ENCODE results near the gene ADGRV1.
"Not testable (repeated sequence)": the region's sequence is repeated elsewhere in the genome, so short reads cannot be mapped to it uniquely, and the experiment has no call there.

The ADGRV1 gene

DNA sequence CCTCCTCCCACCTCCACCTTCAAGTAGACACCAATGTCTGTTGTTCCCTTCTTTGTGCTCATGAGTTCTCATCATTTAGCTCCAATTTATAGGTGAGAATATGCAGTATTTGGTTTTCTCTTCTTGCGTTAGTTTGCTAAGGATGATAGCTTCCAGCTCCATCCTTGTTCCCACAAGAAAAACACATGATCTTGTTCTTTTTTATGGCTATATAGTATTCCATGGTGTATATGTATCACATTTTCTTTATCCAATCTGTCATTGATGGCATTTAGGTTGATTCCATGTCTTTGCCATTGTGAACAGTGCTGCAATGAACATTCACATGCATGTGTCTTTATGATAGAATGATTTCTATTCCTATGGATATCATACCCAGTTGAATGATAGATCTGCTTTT, 454.3 kb downstream of the ADGRV1 start:
- DNase-seq: not testable (repeated sequence)

DNA sequence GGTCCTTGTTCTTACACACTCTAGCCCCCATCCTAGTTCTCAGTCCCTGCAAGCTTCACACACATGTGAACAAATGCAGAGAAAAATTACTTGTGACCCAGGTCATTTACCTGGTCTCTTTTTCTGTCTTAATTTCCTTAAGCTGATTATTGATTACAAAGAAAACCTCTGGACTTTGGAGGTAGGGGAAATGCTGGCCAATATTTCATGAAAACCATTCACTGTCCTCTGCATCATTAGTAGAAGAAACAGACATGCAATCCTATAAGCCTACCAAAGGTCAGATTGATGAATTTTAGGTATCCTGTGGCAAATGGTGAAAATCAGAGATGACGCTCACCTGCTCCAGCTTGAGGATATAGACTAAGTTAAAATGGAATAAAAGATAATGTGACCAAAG, 457.7 kb downstream of the ADGRV1 start:
- no peak for DNase-seq

DNA sequence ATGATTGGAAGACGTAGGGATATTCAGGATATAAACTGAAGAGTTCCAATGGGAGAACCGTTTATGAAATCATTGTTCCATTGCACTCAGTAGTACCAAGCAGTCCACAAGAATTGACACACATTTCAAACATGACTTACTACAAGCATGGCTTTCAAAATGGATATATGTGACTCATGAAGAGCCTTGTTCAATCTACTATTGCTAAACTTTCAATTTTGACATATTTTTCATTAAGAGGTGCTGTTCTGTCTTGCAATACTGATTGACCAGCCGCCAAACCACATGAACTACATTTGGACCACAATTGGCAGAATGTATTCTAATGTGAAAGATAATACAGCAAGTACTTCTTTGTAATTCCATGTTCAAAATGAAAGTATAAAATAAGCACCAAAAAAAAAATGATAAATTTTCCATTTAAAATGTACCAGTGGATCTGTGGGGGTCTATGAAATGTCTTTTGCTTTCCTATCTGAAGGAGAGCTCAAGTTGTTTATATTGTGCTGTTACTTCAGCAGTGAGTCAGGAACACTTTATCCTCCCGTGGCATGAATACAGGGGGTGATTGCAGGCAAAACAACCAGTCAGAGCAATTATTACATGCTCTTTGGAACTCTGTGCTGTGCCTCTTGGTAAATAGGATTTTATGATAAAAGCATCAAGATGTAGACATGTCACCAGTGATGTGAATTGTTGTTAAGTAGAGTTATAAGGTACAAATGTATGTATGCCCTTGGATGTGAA, 458.5 kb downstream of the ADGRV1 start:
- no peak for DNase-seq

DNA sequence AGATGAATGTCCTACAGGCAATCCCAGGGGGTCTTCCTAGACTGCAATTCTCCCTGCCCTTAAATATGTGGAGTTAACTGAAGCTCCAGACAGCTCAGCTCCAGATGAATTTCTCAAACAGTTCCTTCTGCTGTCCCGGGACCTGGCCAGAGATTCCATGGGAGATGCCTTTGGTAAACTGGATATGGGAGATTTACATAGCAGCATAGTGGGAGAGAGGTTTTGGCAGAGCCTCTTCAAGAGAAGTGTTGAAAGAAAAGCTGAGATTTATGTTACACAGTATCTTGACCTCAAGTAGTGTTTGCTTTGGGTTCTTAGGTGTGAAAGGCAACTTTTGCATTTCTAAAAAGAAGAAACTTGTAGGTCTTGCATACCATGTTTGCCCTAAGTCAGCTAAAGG, 459.6 kb downstream of the ADGRV1 start:
- no peak for DNase-seq

DNA sequence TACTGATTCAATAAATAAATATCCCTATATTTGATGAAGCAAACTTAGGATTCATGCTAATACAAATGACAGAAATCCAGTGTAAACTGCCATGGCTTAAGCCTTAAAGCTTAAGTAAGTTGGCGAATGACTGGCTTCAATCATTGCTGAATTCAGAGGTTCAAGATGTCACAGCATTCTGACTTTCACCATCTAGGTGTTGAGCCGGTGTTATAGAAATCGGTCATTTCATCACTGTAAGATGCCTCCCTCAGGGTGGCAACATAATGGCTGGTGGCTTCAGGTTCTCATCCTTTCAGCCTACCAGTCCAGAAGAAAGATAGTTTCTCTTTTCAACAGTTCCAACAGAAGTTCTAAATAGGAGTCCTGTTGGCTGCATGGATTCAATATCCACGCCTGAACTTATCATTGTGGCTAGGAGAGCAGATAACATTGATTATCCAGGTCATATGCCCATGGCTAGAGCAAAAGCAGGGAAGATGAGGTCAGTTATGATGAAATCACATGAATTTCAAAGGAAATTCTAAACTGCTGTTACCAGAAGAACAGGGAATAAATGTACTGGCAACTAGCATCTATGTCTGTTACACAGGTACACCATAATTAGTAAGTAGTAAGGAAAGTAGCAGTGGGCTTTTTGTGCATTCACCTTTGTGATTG, 460.2 kb downstream of the ADGRV1 start:
- no peak for DNase-seq

DNA sequence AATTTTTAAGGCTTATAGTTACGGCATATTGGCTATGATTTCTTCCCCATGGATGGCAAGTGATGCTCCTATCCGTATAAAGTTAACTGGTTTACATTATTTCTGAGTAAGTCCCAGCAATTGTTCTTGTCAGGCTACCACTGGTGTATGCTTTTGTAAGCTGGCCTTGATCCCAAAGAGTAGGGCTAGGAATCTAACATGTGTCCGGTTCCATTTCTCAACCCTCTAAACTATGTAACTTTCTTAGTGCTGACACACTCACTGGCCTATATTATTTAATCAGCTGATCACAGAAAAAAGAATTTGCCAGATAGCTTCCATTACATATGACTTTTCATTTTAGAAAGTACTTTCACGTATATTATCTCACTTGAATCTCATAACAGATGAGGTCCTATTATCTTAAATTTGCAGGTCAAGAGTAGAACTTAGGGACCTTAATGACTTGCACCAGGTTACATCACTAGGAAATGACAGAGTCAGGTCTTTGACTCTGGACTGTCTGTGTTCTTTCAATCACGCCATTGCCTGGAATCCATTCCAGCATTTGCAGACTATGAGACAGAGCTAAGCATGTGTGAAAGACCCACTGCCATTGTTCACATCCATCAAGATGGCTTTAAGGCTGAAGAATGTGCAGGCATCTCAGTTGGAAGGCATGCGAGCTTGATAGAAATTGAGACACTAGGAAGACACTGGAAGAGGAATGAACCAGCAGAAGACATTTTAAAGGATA, 461.6 kb downstream of the ADGRV1 start:
- no peak for DNase-seq

DNA sequence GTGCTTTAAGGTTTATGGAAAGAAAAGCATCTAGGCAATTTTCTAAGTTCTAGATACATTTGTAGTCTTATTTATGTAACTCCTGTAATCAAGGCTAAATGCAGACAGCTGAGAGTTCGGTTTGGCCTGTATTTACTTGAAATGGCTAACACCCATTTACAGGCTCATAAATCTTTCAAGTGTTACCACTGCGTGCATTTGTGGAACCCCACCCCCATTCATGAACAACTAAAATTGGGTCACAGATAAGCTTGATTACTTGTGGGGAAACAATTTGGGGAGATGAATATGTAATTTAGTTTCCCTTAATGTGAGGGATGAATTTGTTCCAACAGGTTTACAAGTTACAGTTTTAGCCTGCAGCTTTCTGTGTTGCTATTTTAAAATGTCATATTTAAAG, 463.9 kb downstream of the ADGRV1 start:
- DNase-seq: no peak

DNA sequence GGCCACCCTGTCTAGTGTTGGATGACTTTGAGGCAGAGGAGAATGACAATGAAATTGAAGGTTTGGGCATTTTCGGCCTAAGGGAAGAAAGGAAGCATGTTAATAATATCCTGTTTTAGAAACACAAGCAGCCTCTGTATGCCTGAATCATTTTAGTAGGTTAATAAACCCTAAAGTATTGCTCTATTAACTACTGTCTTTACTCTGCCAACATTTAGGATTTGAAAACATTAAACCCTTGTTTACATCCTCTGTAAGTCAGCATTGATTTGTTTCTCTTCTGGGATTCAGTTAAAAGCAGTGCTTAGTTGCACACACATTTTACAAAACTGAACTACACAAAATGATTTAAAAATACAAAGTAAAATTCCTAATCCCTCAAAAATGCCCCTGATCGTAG, 465.6 kb downstream of the ADGRV1 start:
- DNase-seq: no peak

DNA sequence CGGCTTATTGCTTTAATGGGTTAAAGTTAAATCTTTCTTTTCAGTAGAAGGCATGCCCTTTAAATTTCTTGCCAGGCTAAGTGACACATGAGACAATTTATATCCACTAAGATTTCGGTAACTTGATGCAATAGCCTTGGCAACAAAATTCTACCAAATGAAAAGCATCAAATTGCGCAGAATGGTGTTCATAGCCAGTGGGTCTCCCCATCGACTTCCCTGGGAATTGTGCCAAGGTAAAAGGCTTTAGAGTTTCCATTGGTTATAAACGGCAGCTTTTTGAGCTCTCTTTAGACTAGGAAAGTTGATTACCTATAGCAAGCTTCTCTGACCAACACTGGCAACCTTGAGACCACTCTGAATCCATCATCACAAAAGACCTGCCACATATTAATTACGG, 466.1 kb downstream of the ADGRV1 start:
- DNase-seq: no peak

DNA sequence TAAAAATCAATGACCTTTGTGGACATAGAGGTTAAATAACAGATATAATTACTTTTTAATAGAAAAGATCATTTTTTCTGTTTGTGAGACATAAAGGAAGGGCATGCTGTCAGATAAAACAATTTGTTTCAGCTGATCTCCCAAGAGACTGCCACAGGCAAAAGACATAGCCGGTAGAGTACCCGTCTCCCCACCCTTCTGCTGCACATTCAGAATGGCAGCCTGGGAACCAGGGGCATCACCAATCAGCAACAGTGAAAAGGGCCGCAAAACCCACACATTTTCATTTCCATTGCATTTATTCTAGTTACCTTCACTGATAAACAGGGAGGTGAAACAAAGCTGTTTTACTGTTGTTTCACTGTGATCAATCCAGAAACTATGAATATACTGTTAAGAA, 466.9 kb downstream of the ADGRV1 start:
- no peak for DNase-seq

DNA sequence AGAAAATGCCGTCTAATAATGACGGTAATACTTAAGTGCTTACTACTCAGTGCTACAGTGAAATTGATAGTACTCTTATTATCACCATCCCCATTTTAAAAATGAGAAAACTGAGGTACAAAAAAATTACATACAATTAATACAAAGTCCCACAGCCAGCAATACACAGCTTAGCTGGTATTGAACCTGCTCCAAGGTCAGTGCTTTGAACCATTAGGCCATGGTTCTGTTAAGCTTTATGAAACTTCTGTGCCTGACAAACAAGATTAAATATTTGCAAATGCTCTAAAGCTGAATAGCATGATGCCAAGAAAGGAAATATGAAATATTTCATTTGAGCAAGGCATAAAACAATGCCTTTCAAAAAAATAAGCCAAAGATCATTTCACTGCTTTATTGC, 467.4 kb downstream of the ADGRV1 start:
- DNase-seq: no peak

DNA sequence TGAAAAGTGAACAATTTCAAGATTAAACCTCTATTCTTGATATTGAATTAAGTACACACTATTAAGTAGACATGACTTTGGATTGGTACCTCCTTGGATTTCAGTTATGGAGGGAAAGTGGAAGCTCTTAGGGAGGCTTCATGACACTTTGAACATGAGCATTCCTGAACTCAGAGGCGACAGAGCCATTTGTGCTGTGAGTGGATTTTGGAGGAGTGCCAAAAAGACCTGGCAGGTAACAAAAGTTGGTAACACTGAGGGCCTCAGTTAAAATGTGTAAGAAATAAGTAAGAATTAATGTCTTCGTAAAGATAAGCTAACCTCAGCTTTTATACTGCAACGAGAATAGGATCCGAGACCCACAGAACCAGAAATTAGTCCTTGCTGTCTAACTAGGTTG, 467.9 kb downstream of the ADGRV1 start:
- no peak for DNase-seq

DNA sequence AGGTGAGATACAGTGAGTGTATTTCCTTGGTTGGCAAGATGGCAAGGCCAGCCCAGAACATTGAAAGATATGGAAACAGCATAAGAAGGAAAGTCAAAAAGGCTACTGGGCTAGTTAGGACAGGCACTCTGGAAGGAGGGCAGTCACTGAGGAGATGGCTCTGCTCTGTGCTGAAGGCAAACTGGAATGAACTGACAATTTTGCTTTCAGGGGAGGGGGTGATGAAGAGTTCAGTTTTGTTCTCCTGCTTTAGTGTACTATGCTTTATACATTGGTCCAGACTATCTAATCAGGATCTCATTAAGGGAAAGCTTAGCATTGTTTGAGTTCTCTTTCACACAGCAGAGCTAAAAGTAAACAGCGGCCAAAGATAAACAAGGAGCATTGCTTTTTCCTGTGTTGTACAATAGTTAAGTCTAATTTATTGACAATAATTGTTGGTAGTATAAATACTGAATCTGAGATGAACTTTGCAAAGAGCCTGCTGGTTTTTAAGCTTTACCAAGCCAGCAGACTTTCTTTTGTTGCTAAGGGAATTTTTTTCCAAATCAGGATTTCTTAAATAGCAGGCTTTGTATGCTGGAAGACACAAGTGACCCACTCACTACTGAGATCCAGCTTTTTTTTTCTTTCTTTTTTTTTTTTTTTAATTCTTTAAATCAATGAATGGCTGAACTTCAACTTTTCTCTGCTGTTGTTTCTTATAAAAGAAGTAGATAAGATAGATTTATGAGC, 469.0 kb downstream of the ADGRV1 start:
- DNase-seq: no peak

DNA sequence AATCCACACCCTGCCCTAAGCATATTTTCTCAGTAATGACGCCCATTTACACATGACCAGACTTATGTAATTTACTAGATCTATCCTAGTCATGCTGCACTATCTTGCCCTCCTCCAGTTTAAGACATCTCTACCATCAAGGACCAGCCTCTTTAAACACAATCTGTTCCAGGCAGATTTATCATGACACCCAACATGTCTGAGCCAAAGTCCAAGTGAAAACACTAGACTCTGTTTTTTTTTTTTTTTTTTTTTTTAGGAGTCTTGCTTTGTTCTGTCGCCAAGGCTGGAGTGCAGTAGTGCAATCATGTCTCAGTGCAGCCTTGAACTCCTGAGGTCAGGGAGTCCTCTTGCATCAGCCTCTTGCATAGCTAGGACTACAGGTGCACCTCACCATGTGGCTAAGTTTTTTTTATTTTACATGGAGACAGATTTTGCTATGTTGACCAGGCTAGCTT, 469.9 kb downstream of the ADGRV1 start:
- no peak for DNase-seq

DNA sequence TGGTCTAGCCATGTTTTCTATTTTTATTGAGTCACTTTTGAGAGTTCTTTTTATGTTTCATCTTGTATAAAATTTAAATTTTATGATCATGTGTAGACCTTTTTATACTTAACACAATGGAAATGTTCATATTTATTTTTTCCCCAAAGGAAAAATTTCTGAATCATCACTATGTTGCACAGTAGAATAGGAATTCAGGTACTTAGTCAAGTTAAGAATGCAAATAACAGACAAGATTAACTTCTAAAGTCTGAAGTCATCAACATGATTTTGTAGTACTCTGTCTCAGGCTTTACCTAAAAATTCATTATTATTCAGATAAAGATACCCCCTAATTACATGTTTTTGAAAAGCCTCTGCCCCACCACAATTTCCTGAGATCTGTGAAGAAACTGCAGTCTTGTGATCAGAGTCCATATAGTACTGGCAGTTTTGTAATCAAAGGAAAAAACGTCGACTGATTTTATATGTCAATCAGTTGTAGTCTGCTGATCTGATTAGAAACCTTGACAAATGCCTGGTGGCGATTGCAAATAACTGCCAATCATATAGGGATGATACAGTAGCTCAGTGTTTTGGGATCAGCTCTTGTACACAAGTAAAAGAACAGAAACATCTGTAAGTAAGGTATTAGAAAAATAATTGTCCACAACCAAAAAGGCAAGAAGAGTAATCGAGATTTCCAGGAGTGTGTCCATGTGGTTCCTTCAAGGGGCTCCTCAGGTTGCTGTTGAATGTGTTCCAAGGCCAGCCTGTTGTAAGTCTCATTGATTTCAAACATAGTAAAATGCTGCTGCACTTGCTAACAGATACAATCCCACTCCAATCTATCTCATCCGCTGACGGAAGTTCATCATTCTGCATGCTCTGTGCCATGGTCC, 472.2 kb downstream of the ADGRV1 start:
- no peak for DNase-seq

DNA sequence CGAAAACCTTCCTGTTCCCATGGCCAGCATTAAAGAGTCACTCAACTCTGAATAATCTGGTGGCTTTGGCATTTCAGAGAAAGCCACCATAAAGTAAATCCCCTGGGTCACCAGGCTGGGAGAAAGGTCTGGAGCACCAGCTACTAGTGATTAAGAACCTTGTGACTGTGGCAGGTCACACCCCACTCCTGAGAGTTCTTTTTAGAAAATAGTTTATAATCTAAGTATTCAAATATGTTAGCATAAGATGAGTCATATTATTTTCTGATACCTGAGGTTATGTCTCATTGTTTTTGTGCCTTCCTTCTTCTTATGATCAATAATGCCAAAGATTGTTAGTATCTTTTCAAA, 472.8 kb downstream of the ADGRV1 start:
- no peak for DNase-seq

DNA sequence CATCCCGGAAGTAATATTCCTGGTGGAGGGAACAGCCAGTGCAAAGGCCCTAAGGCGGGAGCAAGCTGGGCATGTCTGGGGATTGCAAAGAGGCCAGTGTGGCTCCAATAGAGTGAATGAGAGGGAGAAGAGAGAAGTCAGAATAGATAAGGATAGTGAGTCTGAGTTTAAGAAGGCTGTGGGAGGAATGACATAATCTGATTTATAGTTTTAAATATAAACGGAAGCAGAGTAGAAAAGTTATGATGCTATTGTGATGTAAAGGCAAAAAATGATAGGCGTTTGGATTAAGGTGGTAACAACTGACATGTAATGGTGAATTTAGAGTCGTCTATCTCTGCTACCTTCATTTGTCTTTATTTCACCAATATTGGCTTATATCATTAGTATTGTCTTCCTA, 473.5 kb downstream of the ADGRV1 start:
- no peak for DNase-seq

DNA sequence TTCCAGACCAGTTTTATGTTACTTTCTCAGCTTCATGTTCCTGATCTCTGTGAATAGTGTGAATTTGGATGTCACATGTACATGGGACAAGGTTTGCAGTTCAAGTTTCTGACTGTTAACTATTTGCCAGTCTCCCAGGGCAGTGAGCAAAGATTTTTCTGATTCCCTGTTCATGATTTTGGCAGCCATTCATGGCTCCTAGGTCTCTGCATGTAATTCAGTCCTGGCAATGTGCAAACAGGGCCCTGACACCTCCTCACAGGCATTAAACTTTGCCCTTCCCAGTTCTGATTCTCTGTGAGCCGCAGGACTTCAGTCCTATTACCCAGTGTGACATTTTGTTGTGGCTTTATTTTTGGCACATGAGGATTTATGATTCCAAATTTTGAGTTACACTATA, 474.8 kb downstream of the ADGRV1 start:
- no peak for DNase-seq

DNA sequence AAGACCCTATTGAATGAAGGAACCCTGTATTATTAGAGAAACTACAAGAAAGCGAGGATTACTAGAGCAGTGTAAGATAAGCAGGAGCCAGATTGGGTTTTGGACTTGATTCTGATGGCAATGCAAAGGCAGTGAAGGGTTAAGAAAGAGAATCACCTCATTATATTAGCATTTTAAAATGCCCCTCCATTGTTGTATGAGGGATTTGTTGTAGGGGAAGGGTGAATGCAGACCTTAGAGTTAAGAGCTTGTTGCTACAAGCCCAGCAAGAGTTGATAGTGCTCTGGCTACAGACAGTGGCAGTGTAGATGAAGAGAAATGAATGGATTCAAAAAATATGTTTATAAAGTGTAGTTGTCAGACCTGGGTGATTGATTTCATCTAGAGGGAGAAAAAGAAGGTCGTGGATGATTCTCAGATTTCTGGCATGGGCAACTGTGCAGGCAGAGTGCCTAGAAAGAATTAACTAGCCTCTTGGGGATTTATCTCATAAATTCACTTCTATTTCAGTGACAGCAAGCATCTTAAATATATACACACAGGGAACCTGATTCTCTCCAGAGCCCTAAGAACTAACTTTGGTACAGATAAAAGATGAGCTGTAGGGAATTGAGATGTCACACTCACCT, 479.7 kb downstream of the ADGRV1 start:
- DNase-seq: no peak

DNA sequence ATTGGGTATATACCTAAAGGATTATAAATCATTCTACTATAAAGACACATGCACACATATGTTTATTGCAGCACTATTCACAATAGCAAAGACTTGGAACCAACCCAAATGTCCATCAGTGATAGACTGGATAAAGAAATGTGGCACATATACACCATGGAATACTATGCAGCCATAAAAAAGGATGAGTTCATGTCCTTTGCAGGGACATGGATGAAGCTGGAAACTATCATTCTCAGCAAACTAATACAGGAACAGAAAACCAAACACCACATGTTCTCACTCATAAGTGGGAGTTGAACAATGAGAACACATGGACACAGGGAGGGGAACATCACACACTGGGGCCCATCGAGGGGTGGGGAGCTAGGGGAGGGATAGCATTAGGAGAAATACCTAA, 482.5 kb downstream of the ADGRV1 start:
- DNase-seq: not testable (repeated sequence)

DNA sequence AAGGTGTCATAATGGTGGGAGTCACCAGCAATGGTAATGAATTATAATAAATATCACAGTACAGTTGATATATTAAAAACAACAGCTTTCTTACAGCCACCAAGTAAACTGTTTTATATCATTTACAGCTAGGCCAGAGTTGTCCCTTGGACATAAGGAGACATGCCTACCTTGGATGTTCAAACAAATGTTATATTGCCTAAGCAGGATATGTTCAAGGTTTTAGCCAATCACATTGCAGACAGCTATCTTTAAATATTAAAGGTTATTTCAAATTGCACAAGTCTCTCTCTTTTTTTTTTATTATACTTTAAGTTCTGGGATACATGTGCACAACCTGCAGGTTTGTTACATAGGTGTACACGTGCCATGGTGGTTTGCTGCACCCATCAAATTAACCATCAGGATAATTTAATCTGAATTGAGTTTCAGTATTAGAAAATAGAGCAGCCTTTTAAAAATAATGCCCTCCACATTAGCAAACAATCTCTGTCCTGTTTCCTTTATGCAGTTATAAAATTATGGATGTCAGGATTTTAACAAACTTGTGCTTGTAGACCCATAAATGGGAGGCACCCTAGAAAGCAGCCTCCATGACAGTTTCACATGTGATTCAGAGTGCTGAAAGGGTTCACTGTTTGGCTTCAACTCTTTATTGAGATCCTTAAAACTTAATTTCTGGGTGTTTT, 483.8 kb downstream of the ADGRV1 start:
- DNase-seq: no peak

DNA sequence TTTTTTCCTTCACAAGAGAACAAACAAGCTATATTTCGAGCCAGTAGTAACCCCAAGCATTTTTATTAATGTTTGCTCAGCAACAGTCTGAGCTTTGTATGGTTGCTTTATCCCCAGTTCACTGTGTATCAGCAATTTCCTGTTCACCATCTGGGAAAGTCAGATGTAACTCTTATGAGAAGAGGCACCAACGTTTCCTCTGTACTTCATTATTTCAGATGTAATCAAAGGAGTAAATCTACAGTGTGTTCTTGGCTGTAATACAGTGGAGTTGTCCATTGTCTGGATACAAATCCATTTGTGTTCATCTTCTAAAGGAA, 484.3 kb downstream of the ADGRV1 start:
- no peak for DNase-seq
